Kidney (tissue), 11 donors: Measurements from ENCODE around the gene ALG1L2. TPM values are rescaled to one million over a fixed set of nuclear protein-coding genes. Genes with fewer than 3 reads are reported as not detected.
A peak's percentile ranks its signal among the peaks of the same experiment; 100 is the strongest.
"Not testable (repeated sequence)": the region's sequence is repeated elsewhere in the genome, so short reads cannot be mapped to it uniquely, and the experiment has no call there.

ENCODE experiments used
- DNase-seq, 5 donors: peaks; one replicate each; pipeline ENCODE4 v3.0.0-alpha.2; 2013 to 2020
- FAIRE-seq: peaks from 2 replicates; lab custom pipeline; 2012; peaks lifted over from hg19 to GRCh38; lab: Jason Lieb, UNC
- H3K27ac ChIP-seq, 2 donors: one replicate each; pipeline ENCODE4 v1.7.0; 2013; ENCODE audit warnings: low read depth in 2 of 2, low read length in 2 of 2, inconsistent platforms in 1 of 2
- H3K27me3 ChIP-seq: one replicate; pipeline ENCODE4 v1.7.1; 2013; ENCODE audit warnings: low read length, inconsistent platforms; ENCODE audit not compliant: control insufficient read depth, insufficient read depth
- H3K36me3 ChIP-seq, 3 donors: one replicate each; pipeline versions ENCODE4 v1.7.0 to v1.7.1; 2013; ENCODE audit warnings: low read length in 3 of 3, control low read depth in 1 of 3, inconsistent platforms in 1 of 3; ENCODE audit not compliant: insufficient read depth in 3 of 3, control insufficient read depth in 2 of 3
- H3K4me1 ChIP-seq, 3 donors: one replicate each; pipeline versions ENCODE4 v1.7.0 to v1.7.1; 2013; ENCODE audit warnings: low read length in 3 of 3, inconsistent platforms in 1 of 3, low read depth in 1 of 3; ENCODE audit not compliant: control insufficient read depth in 2 of 3, insufficient read depth in 2 of 3
- H3K4me3 ChIP-seq, 3 donors: one replicate each; pipeline versions ENCODE4 v1.7.0 to v1.8.1; 2013; ENCODE audit warnings: low read length in 3 of 3, control low read depth in 1 of 3, inconsistent platforms in 1 of 3
- H3K9ac ChIP-seq, 3 donors: one replicate each; pipeline versions ENCODE4 v1.7.0 to v1.7.1; 2013; ENCODE audit warnings: low read length in 3 of 3, control low read depth in 1 of 3, inconsistent platforms in 1 of 3
- H3K9me3 ChIP-seq, 3 donors: one replicate each; pipeline versions ENCODE4 v1.7.0 to v1.7.1; 2013; ENCODE audit warnings: low read length in 3 of 3, control low read depth in 1 of 3, inconsistent platforms in 1 of 3; ENCODE audit not compliant: control insufficient read depth in 2 of 3, insufficient read depth in 1 of 3
- intact Hi-C: fragments of 100-400 bp; cut with DNase I; formaldehyde crosslinking; loops from one replicate; pipeline ENCODE4 v1.11.1; 2022
- polyA plus RNA-seq: library from polyadenylated mRNA; stranded (reverse); fragments of 350-450 nt; fragmentation: Illumina TruSeq; extraction: RNeasy Lipid Tissue Mini Kit (QIAGEN cat#74804); gene quantifications from one replicate; pipeline ENCODE4 v1.2.3, GENCODE V29; 2014; ENCODE audit warnings: low read depth, low replicate concordance; ENCODE audit not compliant: insufficient read depth
- total RNA-seq: library from RNA; stranded (reverse); fragmentation: NEBNext Ultra II Directional; extraction: Animal tissue kit (Norgen Biotek cat#: 25700); gene quantifications from one replicate; pipeline ENCODE4 v1.2.1, GENCODE V29; 2021
- donor health status: control.
- donor health status: control.
- donor health status: DM: yes; HTN: yes; CAD: no.
- donor health status: Normal renal cell carcinoma (clear cell type).

Gene ALG1L2
- total and polyA plus RNA-seq, 2 donors from 2014 or later: 0.82 TPM; not detected in 1

DNA sequence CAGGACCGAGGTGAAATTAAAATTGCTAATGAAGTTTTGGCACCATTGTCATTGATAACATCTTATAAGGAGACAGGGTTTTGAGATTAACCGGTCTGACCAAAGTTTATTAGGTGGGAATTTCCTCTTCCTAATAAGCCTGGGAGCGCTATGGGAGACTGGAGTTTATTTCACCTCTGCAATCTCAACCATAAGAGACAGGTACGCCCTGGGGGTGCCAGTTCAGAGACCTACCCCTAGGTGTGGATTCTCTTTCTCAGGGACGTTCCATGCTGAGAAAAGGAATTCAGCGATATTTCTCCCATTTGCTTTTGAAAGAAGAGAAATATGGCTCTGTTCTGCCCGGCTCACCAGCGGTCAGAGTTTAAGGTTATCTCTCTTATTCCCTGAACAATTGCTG, 57.4 kb downstream of the ALG1L2 start:
- H3K4me1 ChIP-seq, H3K36me3 ChIP-seq, FAIRE-seq, H3K27ac ChIP-seq, intact Hi-C loops, H3K9ac ChIP-seq, H3K4me3 ChIP-seq, H3K9me3 ChIP-seq, DNase-seq, H3K27me3 ChIP-seq: not testable (repeated sequence)

DNA sequence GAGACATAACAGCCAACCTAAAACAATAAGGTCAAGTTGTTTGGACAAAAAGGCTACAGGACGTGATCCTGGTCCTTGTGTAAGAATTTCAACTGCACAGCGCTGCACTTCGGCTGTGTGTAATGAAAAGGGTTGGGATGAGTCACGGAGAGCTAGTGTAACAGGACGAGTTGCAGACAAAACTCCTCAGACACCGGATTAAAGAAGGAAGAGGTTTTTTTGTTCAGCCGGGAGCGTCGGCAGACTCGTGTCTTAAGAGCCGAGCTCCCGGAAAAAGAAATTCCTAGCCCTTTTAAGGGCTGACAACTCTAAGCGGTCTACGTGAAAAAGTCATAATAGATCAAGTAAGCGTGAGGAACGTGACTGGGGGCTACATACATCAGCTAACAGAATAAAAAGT, 59.1 kb downstream of the ALG1L2 start:
- DNase-seq, H3K4me1 ChIP-seq, H3K27ac ChIP-seq, FAIRE-seq, H3K4me3 ChIP-seq, H3K27me3 ChIP-seq, intact Hi-C loops, H3K36me3 ChIP-seq, H3K9ac ChIP-seq, H3K9me3 ChIP-seq: not testable (repeated sequence)

- H3K9ac ChIP-seq, H3K4me3 ChIP-seq, H3K36me3 ChIP-seq, H3K4me1 ChIP-seq, DNase-seq, FAIRE-seq, H3K27ac ChIP-seq, intact Hi-C loops, H3K9me3 ChIP-seq, H3K27me3 ChIP-seq: not testable (repeated sequence)
Observed at GRCh38 chr3:130143648-130144327, 62.2 kb downstream of the ALG1L2 start.

DNA sequence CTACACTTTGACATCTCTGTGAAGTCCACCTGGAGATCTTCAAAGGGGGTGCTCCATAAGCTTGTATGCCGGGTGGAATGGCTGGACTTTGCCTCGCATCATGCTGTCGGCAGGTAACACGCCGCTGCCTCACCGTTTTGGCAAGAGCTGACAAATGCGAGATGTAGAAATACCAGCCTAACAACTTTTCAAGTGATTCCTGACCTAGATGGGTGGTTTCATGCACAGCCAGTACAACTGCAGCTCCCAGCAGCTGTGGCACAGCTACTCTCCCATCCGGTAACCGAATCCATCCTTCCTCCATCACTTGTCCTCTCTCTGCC, 62.7 kb downstream of the ALG1L2 start:
- H3K9me3 ChIP-seq, H3K9ac ChIP-seq, H3K4me3 ChIP-seq, H3K4me1 ChIP-seq, intact Hi-C loops, H3K27ac ChIP-seq, H3K36me3 ChIP-seq, FAIRE-seq, H3K27me3 ChIP-seq: not testable (repeated sequence)
- DNase-seq: peak in 2 of 5 donors; percentile 11 to 19

DNA sequence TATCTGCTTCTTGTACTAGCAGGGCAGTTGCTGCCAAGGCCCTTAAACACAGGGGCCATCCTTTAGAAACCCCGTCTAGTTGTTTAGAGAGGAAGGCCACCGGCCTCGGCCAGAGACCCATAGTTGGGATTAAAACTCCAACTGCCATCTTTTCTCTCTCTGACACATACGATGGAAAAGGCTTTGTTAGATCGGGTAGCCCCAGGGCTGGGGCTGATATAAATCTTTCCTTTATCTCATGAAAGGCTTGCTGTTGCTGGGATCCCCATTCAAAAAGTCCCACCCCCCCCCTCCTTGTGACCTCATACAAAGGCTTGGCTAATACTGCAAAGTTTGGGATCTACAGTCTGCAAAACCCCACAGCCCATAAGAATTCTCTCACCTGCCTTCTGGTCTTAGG, 63.8 kb downstream of the ALG1L2 start:
- H3K9ac ChIP-seq, intact Hi-C loops, DNase-seq, FAIRE-seq, H3K4me1 ChIP-seq, H3K27ac ChIP-seq, H3K9me3 ChIP-seq, H3K4me3 ChIP-seq, H3K27me3 ChIP-seq, H3K36me3 ChIP-seq: not testable (repeated sequence)

- DNase-seq, intact Hi-C loops, H3K27ac ChIP-seq, H3K36me3 ChIP-seq, FAIRE-seq, H3K4me3 ChIP-seq, H3K27me3 ChIP-seq, H3K4me1 ChIP-seq, H3K9ac ChIP-seq, H3K9me3 ChIP-seq: not testable (repeated sequence)
Observed at GRCh38 chr3:130146465-130146864, 64.8 kb downstream of the ALG1L2 start.

Other genes starting within 250 kb of the ALG1L2 start
- gene TMCC1, start 188.1 kb upstream of the ALG1L2 start, total RNA-seq: 42.4 TPM
- gene TMCC1, start 188.1 kb upstream of the ALG1L2 start, polyA plus RNA-seq: 8.4 TPM
- gene TRH, start 107.1 kb upstream of the ALG1L2 start, total RNA-seq: not detected
- gene TRH, start 107.1 kb upstream of the ALG1L2 start, polyA plus RNA-seq: not detected